Esophagus muscularis mucosa (tissue), 4 donors: ENCODE data around the gene NSL1.

Experiments
- EP300 ChIP-seq: sonication (generic); formaldehyde crosslinking; IDR thresholded peaks from one replicate; pipeline ENCODE4 v1.6.1; 2017; ENCODE audit warnings: antibody characterized with exemption
- POLR2A ChIP-seq: fragments of 450-650 bp; IDR thresholded peaks from one replicate; pipeline ENCODE4 v1.6.1; 2017; ENCODE audit warnings: antibody characterized with exemption, moderate library complexity, mild to moderate bottlenecking, low read depth
- POLR2AphosphoS5 ChIP-seq, 2 donors: sonication (generic); formaldehyde crosslinking; IDR thresholded peaks; one replicate each; pipeline ENCODE4 v1.6.1; 2017; ENCODE audit warnings: antibody characterized with exemption in 2 of 2
- TF ChIP-seq, protein P1 (sequence below), 3 experiments: fragments of 200-600 bp in 2 of 3; fragments of 450-650 bp in 1 of 3; sonication (generic) in 2 of 3; IDR thresholded peaks; one replicate each; pipeline ENCODE4 v1.5.1; 2017 to 2019; ENCODE audit warnings: antibody characterized with exemption in 3 of 3, mild to moderate bottlenecking in 2 of 3, moderate library complexity in 1 of 3

- TF ChIP-seq EP300: peak; percentile 29
- TF ChIP-seq, protein P1, sequence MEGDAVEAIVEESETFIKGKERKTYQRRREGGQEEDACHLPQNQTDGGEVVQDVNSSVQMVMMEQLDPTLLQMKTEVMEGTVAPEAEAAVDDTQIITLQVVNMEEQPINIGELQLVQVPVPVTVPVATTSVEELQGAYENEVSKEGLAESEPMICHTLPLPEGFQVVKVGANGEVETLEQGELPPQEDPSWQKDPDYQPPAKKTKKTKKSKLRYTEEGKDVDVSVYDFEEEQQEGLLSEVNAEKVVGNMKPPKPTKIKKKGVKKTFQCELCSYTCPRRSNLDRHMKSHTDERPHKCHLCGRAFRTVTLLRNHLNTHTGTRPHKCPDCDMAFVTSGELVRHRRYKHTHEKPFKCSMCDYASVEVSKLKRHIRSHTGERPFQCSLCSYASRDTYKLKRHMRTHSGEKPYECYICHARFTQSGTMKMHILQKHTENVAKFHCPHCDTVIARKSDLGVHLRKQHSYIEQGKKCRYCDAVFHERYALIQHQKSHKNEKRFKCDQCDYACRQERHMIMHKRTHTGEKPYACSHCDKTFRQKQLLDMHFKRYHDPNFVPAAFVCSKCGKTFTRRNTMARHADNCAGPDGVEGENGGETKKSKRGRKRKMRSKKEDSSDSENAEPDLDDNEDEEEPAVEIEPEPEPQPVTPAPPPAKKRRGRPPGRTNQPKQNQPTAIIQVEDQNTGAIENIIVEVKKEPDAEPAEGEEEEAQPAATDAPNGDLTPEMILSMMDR (IDR thresholded peaks at IDR 0.05): no peak
- TF ChIP-seq POLR2AphosphoS5 (IDR thresholded peaks at IDR 0.05): no peak
- no peak for TF ChIP-seq POLR2A
These were observed 91.9 kb downstream of the NSL1 start, which contains the start of gene BATF3 for GRCh38 chr1:212699625-212700222.
